Left cardiac atrium (tissue), 4 donors: ENCODE results near the gene DPYSL4. TPM values are rescaled to one million over a fixed set of nuclear protein-coding genes. Genes with fewer than 3 reads are reported as not detected.
"Not testable (repeated sequence)": the region's sequence is repeated elsewhere in the genome, so short reads cannot be mapped to it uniquely, and the experiment has no call there.

Experiments
- ATAC-seq, 2 donors: fragments of 200-7000 bp; cut with Tn5 transposase; one replicate each; pipeline ENCODE4 v1.9.1; 2020; ENCODE audit warnings: mild to moderate bottlenecking in 2 of 2, moderate library complexity in 2 of 2
- DNase-seq: peaks from one replicate; pipeline ENCODE4 v3.0.0-alpha.2; 2020
- intact Hi-C, 2 donors: fragments of 100-400 bp; cut with DNase I; formaldehyde crosslinking; loops; one replicate each; pipeline versions ENCODE4 v1.14.1 to v1.15.1; 2022 to 2023
- total RNA-seq, 2 donors: library from RNA; stranded (reverse); fragmentation: NEBNext Ultra II Directional; extraction: Animal tissue kit (Norgen Biotek cat#: 25700); gene quantifications; one replicate each; pipeline ENCODE4 v1.2.1, GENCODE V29; 2021
- donor health status: DM: no; HTN: yes; CAD: no.
- donor health status: DM: no; HTN: yes; CAD: no; lungs with severe emphysema.
- donor health status: DM: yes; HTN: yes; CAD: no.
- donor health status: Dilated cardiomyopathy.

DPYSL4 gene
- total RNA-seq, 2 donors from 2014 or later = 1.4 to 9.9 TPM

- intact Hi-C loops, ATAC-seq, DNase-seq: not testable (repeated sequence)
These were observed 25.7 kb upstream of the DPYSL4 start for GRCh38 chr10:132160834-132161622.

- intact Hi-C loops = no loop called here
- peak; percentile 25 to 27 for ATAC-seq
- DNase-seq = no peak
These were observed 24.7 kb upstream of the DPYSL4 start for GRCh38 chr10:132162021-132162531.

GRCh38 chr10:132162590-132163277 is 24.0 kb upstream of the DPYSL4 start:
- DNase-seq = peak; percentile 56
- peak; percentile 14 to 64 for ATAC-seq
- intact Hi-C loops = no loop called here

- no peak for DNase-seq
- intact Hi-C loops = no loop called here
- peak; percentile 14 to 66 for ATAC-seq
These were observed 23.4 kb upstream of the DPYSL4 start for GRCh38 chr10:132163278-132163765.

- no peak for DNase-seq
- intact Hi-C loops = no loop called here
These were observed 22.8 kb upstream of the DPYSL4 start for GRCh38 chr10:132163826-132164515.

GRCh38 chr10:132164761-132165278 is 21.9 kb upstream of the DPYSL4 start:
- DNase-seq (no peak), ATAC-seq (no peak)
- intact Hi-C loops = no loop called here

More at GRCh38 chr10:132163826-132164515, 22.8 kb upstream of the DPYSL4 start:
- ATAC-seq = no peak

- no peak for DNase-seq
- no peak for ATAC-seq
- intact Hi-C loops = no loop called here
These were observed 21.2 kb upstream of the DPYSL4 start for GRCh38 chr10:132165416-132165980.

GRCh38 chr10:132166216-132166950 is 20.4 kb upstream of the DPYSL4 start:
- intact Hi-C loops = no loop called here
- DNase-seq (no peak), ATAC-seq (no peak)

GRCh38 chr10:132167041-132167674 is 19.6 kb upstream of the DPYSL4 start:
- DNase-seq = no peak
- intact Hi-C loops = no loop called here
- ATAC-seq = no peak

- ATAC-seq (no peak), DNase-seq (no peak)
- intact Hi-C loops = no loop called here
These were observed 18.8 kb upstream of the DPYSL4 start for GRCh38 chr10:132167976-132168375.

- intact Hi-C loops = no loop called here
- DNase-seq = no peak
- no peak for ATAC-seq
These were observed 18.1 kb upstream of the DPYSL4 start for GRCh38 chr10:132168571-132169030.

- ATAC-seq (no peak), DNase-seq (no peak)
- intact Hi-C loops = no loop called here
These were observed 17.6 kb upstream of the DPYSL4 start for GRCh38 chr10:132169031-132169765.

GRCh38 chr10:132169766-132170560 is 16.8 kb upstream of the DPYSL4 start:
- intact Hi-C loops = no loop called here
- ATAC-seq (no peak), DNase-seq (no peak)

- intact Hi-C loops = no loop called here
- no peak for ATAC-seq
- no peak for DNase-seq
These were observed 16.0 kb upstream of the DPYSL4 start for GRCh38 chr10:132170561-132171361.
